H1 (cell line): ENCODE data around the gene NT5C.

Source experiments
- CTCF ChIP-seq, 3 experiments: IDR thresholded peaks; 1 replicate in 2 of 3; 2 replicates in 1 of 3; pipeline versions ENCODE4 v1.5.1 to v1.6.1; 2011; ENCODE audit warnings: low read length in 3 of 3, mild to moderate bottlenecking in 3 of 3, inconsistent platforms in 2 of 3, low read depth in 1 of 3, moderate library complexity in 1 of 3; ENCODE audit not compliant: insufficient read depth in 1 of 3; ENCODE audit errors: control extremely low read depth in 1 of 3
- FOSL1 ChIP-seq: IDR thresholded peaks from 2 replicates; pipeline ENCODE4 v1.6.1; 2011; ENCODE audit warnings: mild to moderate bottlenecking, low read depth, low read length, moderate library complexity; ENCODE audit not compliant: insufficient read depth
- JUND ChIP-seq: IDR thresholded peaks from 2 replicates; pipeline ENCODE4 v1.6.1; 2011; ENCODE audit warnings: mild to moderate bottlenecking, improper control_type of control experiment, low read length
- KDM1A ChIP-seq: fragments of 200-600, 300-600 bp; sonication (generic); IDR thresholded peaks from 2 replicates; pipeline ENCODE4 v1.7.1; 2016; ENCODE audit warnings: mild to moderate bottlenecking, low read length, borderline replicate concordance
- POLR2A ChIP-seq, 2 experiments: IDR thresholded peaks; 1 replicate in 1 of 2; 2 replicates in 1 of 2; pipeline ENCODE4 v1.6.1; 2011; ENCODE audit warnings: low read depth in 2 of 2, low read length in 2 of 2, mild to moderate bottlenecking in 2 of 2; ENCODE audit errors: control extremely low read depth in 1 of 2

- TF ChIP-seq CTCF (IDR thresholded peaks at IDR 0.05; ENCODE audit: control extremely low read depth in 1 of 3, insufficient read depth in 1 of 3, low read depth in 1 of 3, low read length in 3 of 3) (no peak), JUND (no peak), POLR2A (IDR thresholded peaks at IDR 0.05; ENCODE audit: control extremely low read depth in 1 of 2, low read depth in 2 of 2, low read length in 2 of 2) (no peak), KDM1A (no peak), FOSL1 (no peak)
Measured at GRCh38 chr17:75118307-75118706, 13.2 kb downstream of the NT5C start.
